ENCODE data around the gene NUP62. TPM values are rescaled to one million over a fixed set of nuclear protein-coding genes. Genes with fewer than 3 reads are reported as not detected.

Gene NUP62
- total and polyA plus RNA-seq, 2 of the 4 experiments (the other 2 are of a cell fraction), result 21.3 to 29.7 TPM

GRCh38 chr19:49904136-49904535, 25.2 kb downstream of the NUP62 start:
- dilution Hi-C loops (cut with HindIII; ENCODE audit: low sequenced_read_pairs, unreplicated experiment) (no loop called here), intact Hi-C loops (cut with micrococcal nuclease) (no loop called here), in situ Hi-C loops (cut with MboI; ENCODE audit: low sequenced_read_pairs) (no loop called here)
- no peak overlapping the region for H4K91ac ChIP-seq (ENCODE audit: insufficient read depth, low read depth, low read length)
- H2AFZ ChIP-seq (replicated peaks; ENCODE audit: low read length, poor library complexity), result no peak overlapping the region
- no peaks in the 10 kb centered on the region for H3K4me1 ChIP-seq (ENCODE audit: control insufficient read depth, insufficient read depth, low read length)
- no peak overlapping the region for H3K18ac ChIP-seq (ENCODE audit: low read depth, low read length)
- H2BK120ac ChIP-seq (ENCODE audit: low read depth, low read length), result no peak overlapping the region
- no peak overlapping the region for H3K9ac ChIP-seq (ENCODE audit: low read depth, low read length)
- H3K9me3 ChIP-seq (ENCODE audit: control insufficient read depth, insufficient read depth, low read length), result no peaks in the 10 kb centered on the region
- no TSS peak for BruUV-seq (replicated peaks)
- no peak overlapping the region for H2AK9ac ChIP-seq (replicated peaks; ENCODE audit: low read depth, low read length, poor library complexity)
- no peak for DNase-seq
- H3K4me3 ChIP-seq (ENCODE audit: insufficient read depth, low read depth, low read length), result no peak overlapping the region
- H4K5ac ChIP-seq (ENCODE audit: low read depth, low read length), result no peak overlapping the region
- H3K27me3 ChIP-seq (ENCODE audit: control insufficient read depth, insufficient read depth, low read length), result no peaks in the 10 kb centered on the region
- peaks cover 3 to 30% of the 10 kb centered on the region in 2 experiments; a peak in 2 of 4 replicates for H3K79me1 ChIP-seq (ENCODE audit: low read depth in 1 of 2, low read length in 2 of 2)
- H2AK5ac ChIP-seq (ENCODE audit: low read depth, low read length), result no peak overlapping the region
- ChIA-PET CTCF (no interaction called here), POLR2A (ENCODE audit: unreplicated experiment) (no interaction called here)
- H3K9me1 ChIP-seq (ENCODE audit: insufficient read depth, low read length), result peaks cover 9% of the 10 kb centered on the region; the same call in 1 of the 2 replicates
- no CpG with 5 or more reads among the region's 6 CpGs for WGBS, 2 experiments (ENCODE audit: extremely low coverage in 2 of 2, insufficient read length in 1 of 2)
- H3K56ac ChIP-seq (ENCODE audit: extremely low read depth, insufficient read depth, low read length), result no peak overlapping the region
- peaks cover 26% of the 10 kb centered on the region for H3K36me3 ChIP-seq (ENCODE audit: control insufficient read depth, insufficient read depth, low read length)
- no peak overlapping the region for H2BK15ac ChIP-seq (ENCODE audit: low read depth, low read length)
- peaks cover 14% of the 10 kb centered on the region for H4K20me1 ChIP-seq (ENCODE audit: insufficient read depth, low read length)
- no peak overlapping the region for H2BK5ac ChIP-seq (ENCODE audit: low read depth, low read length, poor library complexity, severe bottlenecking)
- TF ChIP-seq CTCF (conservative IDR thresholded peaks at IDR 0.05; ENCODE audit: low read depth, low read length) (no peak), RFX5 (IDR thresholded peaks at IDR 0.05; ENCODE audit: low read depth, low read length) (no peak), ELK1 (IDR thresholded peaks at IDR 0.05; ENCODE audit: borderline replicate concordance, low read depth, low read length) (no peak), MAFK (IDR thresholded peaks at IDR 0.05; ENCODE audit: low read depth, low read length) (no peak)
- H3K4ac ChIP-seq (ENCODE audit: low read depth, low read length), result no peak overlapping the region
- no peak overlapping the region for H3K4me2 ChIP-seq (ENCODE audit: low read depth, low read length)
- H3K27ac ChIP-seq (ENCODE audit: insufficient read depth, low read length), result no peak overlapping the region
- ATAC-seq (ENCODE audit: low read depth), result no peak
- H3K14ac ChIP-seq (replicated peaks; ENCODE audit: low read depth, low read length), result no peak overlapping the region
- no peak overlapping the region for H2BK20ac ChIP-seq (ENCODE audit: low read depth, low read length)
- H4K8ac ChIP-seq (ENCODE audit: low read depth in 2 of 2, low read length in 2 of 2), result no peak overlapping the region
- no peak overlapping the region for H3K23ac ChIP-seq (ENCODE audit: low read depth, low read length)
